Activated CD4-positive, CD25-positive, alpha-beta regulatory T cell treated with anti-CD3 and anti-CD28 coated beads, Interleukin-2, amount 50 U/mL, for 24 hours (primary cell): ENCODE data around the gene ADAM10.
"Not testable (repeated sequence)": the region's sequence is repeated elsewhere in the genome, so short reads cannot be mapped to it uniquely, and the experiment has no call there.

Experiments
- ATAC-seq, 2 donors: fragments of 150-1000 bp; cut with Tn5 transposase; one replicate each; pipeline ENCODE4 v1.10.0; 2021; ENCODE audit warnings: mild to moderate bottlenecking in 1 of 2, moderate library complexity in 1 of 2

Gene ADAM10

GRCh38 chr15:58606577-58607080 is 142.9 kb downstream of the ADAM10 start:
- no peak for ATAC-seq

- ATAC-seq, result no peak
These were observed 143.5 kb downstream of the ADAM10 start for GRCh38 chr15:58605931-58606530.

GRCh38 chr15:58604455-58604923 is 145.0 kb downstream of the ADAM10 start:
- no peak for ATAC-seq

- not testable (repeated sequence) for ATAC-seq
These were observed 145.6 kb downstream of the ADAM10 start for GRCh38 chr15:58603927-58604326.

DNA sequence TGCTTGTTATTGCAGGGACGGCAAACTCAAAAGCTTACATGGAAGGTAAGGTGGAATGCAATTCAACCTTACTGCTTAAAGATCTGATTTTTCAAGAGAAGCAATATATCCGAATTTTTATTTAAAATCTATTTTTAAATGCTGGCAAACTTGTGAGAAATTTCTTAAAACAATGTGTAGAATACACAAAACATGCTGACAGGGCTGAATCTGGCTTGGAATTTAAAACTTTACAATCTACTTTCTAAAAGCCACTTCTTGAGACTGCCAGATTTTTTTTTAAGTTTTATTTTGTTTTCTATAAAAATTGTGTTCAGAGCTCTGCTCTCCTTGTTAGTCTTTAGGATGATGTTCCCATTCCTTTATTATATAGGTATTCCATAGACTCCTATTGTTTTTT is 146.7 kb downstream of the ADAM10 start:
- no peak for ATAC-seq

- ATAC-seq, result no peak
These were observed 150.7 kb downstream of the ADAM10 start for GRCh38 chr15:58598829-58599210.

- ATAC-seq, result no peak
These were observed 151.3 kb downstream of the ADAM10 start for GRCh38 chr15:58597943-58598828.

DNA sequence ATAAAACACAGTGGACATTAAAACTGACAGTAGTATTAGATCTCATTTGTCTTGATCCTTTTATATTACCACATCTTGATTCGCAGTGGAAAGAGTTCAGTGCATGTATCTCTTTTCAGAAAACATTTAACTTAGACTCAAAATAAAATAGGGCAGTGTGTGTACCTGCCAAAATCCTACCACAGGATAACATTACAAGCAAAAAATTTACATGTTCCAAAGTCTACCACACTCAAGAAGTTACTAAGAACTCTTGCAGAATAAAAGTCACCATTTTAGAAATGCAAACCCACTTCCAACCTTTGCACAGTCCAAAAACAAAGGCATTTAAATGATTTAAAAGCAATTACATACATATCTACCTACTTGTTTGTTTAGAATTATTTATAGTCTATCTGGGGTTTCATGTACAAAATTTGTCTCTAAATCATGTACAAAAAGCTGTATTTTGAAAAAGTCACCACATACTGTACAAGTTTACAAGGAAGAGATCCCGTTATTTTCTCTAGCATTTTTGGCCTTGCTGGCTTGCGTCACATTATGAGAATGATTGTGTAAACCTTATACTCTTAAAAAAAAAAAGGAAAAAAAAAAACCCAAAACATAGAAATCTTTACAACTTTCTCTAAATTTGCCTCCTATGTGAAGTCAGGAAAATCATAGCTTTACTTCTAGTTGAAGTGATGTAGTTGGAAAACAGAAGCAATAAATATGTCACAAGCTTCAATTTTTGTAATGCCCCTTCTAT is 153.8 kb downstream of the ADAM10 start:
- no peak for ATAC-seq

GRCh38 chr15:58594898-58595297 is 154.6 kb downstream of the ADAM10 start:
- peak in 1 of 2 donors; percentile 33 for ATAC-seq

GRCh38 chr15:58593870-58594269 is 155.6 kb downstream of the ADAM10 start:
- ATAC-seq, result no peak

DNA sequence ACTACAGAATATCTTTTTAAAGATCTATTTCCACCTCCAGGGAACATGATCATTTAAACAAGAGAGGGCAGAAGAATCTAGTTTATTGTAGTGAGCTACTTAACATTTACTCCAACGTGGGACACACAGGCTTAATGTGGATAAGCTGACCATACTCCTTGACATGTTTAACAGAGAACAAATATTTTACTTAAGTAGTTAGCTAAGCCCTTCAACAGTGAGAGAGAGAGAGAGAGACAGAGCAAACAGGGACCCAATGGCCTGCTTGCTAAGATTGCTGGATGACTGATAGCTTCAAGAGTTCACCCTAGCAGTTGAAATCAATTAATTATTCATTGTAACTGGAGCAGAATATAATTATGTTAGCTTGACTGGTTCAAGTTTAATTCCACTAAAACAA is 158.6 kb downstream of the ADAM10 start:
- peak in 1 of 2 donors; percentile 33 for ATAC-seq

DNA sequence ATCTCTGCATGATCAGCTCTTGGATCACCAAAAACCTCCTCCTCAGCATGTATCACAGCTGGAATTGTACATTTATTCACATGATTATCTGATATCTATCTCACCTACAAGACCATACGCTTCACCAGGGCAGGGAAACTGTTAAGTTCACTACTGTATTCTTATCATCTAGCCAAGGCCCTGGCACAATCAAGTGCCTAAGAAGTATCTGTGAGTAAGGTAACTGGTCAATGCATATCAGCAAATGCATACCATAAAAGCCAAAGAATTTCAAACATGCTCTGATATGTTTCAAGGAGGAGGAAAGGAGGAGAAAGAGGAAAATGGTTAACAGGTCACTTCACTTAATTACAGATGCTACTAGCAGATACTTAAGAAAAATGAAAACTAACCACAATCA is 159.3 kb downstream of the ADAM10 start:
- ATAC-seq, result no peak

GRCh38 chr15:58589047-58589446 is 160.5 kb downstream of the ADAM10 start:
- ATAC-seq, result no peak

- no peak for ATAC-seq
These were observed 161.4 kb downstream of the ADAM10 start for GRCh38 chr15:58588096-58588495.

- no peak for ATAC-seq
These were observed 162.0 kb downstream of the ADAM10 start for GRCh38 chr15:58587486-58587885.

DNA sequence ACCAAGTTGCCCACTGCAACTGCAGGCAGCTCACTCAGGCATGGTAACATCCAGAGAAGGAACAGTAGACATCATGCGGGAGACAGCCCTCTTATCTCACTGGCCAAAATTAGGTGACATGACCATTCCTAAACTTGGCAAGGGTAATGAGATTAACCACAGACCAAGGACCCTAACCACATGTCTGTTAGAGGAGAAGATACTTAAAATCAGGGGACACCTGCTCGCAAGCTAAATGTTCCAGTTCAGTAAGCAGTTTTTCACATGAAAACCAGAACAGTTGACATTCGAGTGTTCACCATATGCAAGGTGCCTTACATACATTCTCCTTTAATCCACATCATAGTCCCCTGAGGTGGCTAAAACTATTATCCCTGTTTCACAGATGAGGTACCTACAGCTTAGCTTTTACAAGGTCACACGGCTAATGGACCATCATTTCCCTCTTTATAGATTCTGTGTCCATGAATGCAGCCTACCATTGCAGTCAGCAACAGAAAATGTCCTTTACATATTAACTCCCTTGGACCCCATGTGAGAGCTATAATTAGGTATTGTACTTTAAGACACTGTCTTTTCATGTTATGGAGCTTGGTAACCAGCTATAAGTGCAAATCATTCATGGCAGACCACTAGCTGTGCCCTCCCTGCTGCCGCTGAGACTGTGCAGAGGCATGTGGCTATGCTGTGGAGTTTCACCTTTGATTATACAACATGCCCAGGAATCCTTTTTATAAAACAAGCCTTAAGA is 163.6 kb downstream of the ADAM10 start:
- no peak for ATAC-seq

- ATAC-seq, result no peak
These were observed 164.6 kb downstream of the ADAM10 start for GRCh38 chr15:58584789-58585461.

- no peak for ATAC-seq
These were observed 166.2 kb downstream of the ADAM10 start for GRCh38 chr15:58583171-58583908.

DNA sequence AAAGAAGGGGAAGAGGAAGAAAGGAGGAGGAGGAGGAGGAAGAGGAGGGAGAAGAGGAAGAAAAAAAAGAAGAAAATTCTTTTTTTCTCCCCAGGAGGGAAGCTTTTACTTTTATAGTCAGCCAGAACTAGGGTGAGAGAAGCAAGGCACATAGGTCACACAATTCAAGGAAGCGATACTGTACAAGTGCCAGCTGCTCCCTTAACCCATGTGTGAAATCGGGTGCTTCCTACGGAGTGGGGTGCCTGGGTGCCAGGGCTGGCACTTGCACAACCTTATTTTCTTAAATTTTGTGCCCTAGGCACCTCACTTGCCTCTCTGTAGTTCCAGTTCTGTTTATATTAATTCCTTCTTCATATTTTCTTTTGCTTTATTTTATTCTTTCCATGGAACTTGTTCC is 167.3 kb downstream of the ADAM10 start:
- ATAC-seq, result no peak

DNA sequence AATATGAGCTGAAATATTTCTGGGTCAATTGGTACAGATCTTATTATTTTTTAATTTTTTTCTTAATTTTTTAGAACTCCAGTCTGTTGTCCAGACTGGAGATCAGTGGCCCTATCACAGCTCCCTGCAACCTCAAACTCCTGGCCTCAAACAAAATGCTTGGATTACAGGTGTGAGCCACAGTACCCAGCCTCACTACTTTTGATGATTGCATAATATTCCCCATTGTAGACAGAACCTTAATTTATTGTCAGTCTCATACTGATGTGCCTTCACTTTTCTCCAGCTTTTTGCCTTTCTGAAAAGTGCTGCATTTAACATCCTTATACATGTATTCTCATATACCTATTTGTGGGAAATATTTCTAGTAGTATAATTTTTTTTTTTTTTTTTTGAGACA is 172.8 kb downstream of the ADAM10 start:
- ATAC-seq, result no peak
